HepG2 (cell line): ENCODE results near the gene IQSEC1. TPM values are rescaled to one million over a fixed set of nuclear protein-coding genes. Genes with fewer than 3 reads are reported as not detected.
A peak's percentile ranks its signal among the peaks of the same experiment; 100 is the strongest.

Source experiments
- CERS6 ChIP-seq: sonication (generic); formaldehyde crosslinking; IDR thresholded peaks from 2 replicates; pipeline ENCODE4 v1.5.0; 2020; ENCODE audit warnings: missing genetic modification reagents
- ERF ChIP-seq: IDR thresholded peaks from 2 replicates; pipeline ENCODE4 v1.6.1; 2018; ENCODE audit warnings: missing biosample characterization, missing genetic modification reagents
- ESRRA ChIP-seq: sonication (generic); formaldehyde crosslinking; IDR thresholded peaks from 2 replicates; pipeline ENCODE4 v1.5.1; 2020; ENCODE audit warnings: mild to moderate bottlenecking, low read depth, missing genetic modification reagents
- HES4 ChIP-seq: sonication (generic); formaldehyde crosslinking; IDR thresholded peaks from 2 replicates; pipeline ENCODE4 v1.9.0; 2021; ENCODE audit warnings: mild to moderate bottlenecking, missing genetic modification reagents, borderline replicate concordance
- HNF4A ChIP-seq: sonication (generic); formaldehyde crosslinking; IDR thresholded peaks from 2 replicates; pipeline ENCODE4 v1.4.0; 2020; ENCODE audit warnings: missing genetic modification reagents
- KAT7 ChIP-seq: IDR thresholded peaks from 2 replicates; pipeline ENCODE4 v1.6.1; 2018; ENCODE audit warnings: borderline replicate concordance, missing compliant biosample characterization
- MXI1 ChIP-seq: IDR thresholded peaks from 3 replicates; pipeline ENCODE4 v1.6.1; 2012; ENCODE audit warnings: low read depth, low read length, inconsistent platforms, borderline replicate concordance
- NFYB ChIP-seq: sonication (generic); formaldehyde crosslinking; IDR thresholded peaks from 2 replicates; pipeline ENCODE4 v1.4.0; 2020; ENCODE audit warnings: missing genetic modification reagents
- PHF21A ChIP-seq: sonication (generic); formaldehyde crosslinking; IDR thresholded peaks from 2 replicates; pipeline ENCODE4 v1.5.0; 2020; ENCODE audit warnings: mild to moderate bottlenecking, missing genetic modification reagents
- RAD51 ChIP-seq: fragments of 450-650 bp; IDR thresholded peaks from 2 replicates; pipeline ENCODE4 v1.6.1; 2016; ENCODE audit warnings: borderline replicate concordance
- SALL1 ChIP-seq: sonication (generic); formaldehyde crosslinking; IDR thresholded peaks from 2 replicates; pipeline ENCODE4 v1.8.0; 2022; ENCODE audit warnings: mild to moderate bottlenecking, missing genetic modification reagents
- SCMH1 ChIP-seq: sonication (generic); formaldehyde crosslinking; IDR thresholded peaks from 2 replicates; pipeline ENCODE4 v1.9.0; 2021; ENCODE audit warnings: missing genetic modification reagents, mild to moderate bottlenecking, borderline replicate concordance
- TAF1 ChIP-seq: sonication (generic); formaldehyde crosslinking; IDR thresholded peaks from 2 replicates; pipeline ENCODE4 v1.4.0; 2020; ENCODE audit warnings: missing genetic modification reagents
- polyA plus RNA-seq, 8 experiments: library from polyadenylated mRNA; depleted of rRNA in 3 of 8; stranded (reverse) in 7 of 8; unstranded in 1 of 8; fragments of >200 nt; fragmentation: Illumina TruSeq in 4 of 8; extraction: Trizol in 4 of 8; gene quantifications; 2 replicates each; pipeline versions ENCODE4 v1.2.1 to v1.2.3, GENCODE V29; 2011 to 2016; ENCODE audit warnings: low read depth in 4 of 8, missing spikeins in 1 of 8, mixed read lengths in 1 of 8; ENCODE audit not compliant: insufficient read depth in 1 of 8
- total RNA-seq, 5 experiments: library from RNA; depleted of rRNA; stranded (reverse); fragments of >200 nt; fragmentation: Illumina TruSeq; extraction: Trizol; gene quantifications; 2 replicates each; pipeline ENCODE4 v1.2.3, GENCODE V29; 2016; ENCODE audit warnings: low read depth in 1 of 5
- TF ChIP-seq, protein P1 (sequence below): sonication (generic); formaldehyde crosslinking; conservative IDR thresholded peaks from 2 replicates; pipeline ENCODE4 v1.4.0; 2020; ENCODE audit warnings: mild to moderate bottlenecking, missing genetic modification reagents, moderate library complexity
- TF ChIP-seq, protein P2 (sequence below): sonication (generic); formaldehyde crosslinking; IDR thresholded peaks from 2 replicates; pipeline ENCODE4 v1.4.0; 2020; ENCODE audit warnings: missing genetic modification reagents
- TF ChIP-seq, protein P3 (sequence below): sonication (generic); formaldehyde crosslinking; IDR thresholded peaks from 2 replicates; pipeline ENCODE4 v1.5.1; 2020; ENCODE audit warnings: mild to moderate bottlenecking, moderate library complexity, missing genetic modification reagents

IQSEC1 gene
- total and polyA plus RNA-seq, 2 of the 13 experiments (the other 11 are each of a cell fraction or from before 2014, with no cell fraction given) = 17.4 to 20.2 TPM

- TF ChIP-seq, protein P1, sequence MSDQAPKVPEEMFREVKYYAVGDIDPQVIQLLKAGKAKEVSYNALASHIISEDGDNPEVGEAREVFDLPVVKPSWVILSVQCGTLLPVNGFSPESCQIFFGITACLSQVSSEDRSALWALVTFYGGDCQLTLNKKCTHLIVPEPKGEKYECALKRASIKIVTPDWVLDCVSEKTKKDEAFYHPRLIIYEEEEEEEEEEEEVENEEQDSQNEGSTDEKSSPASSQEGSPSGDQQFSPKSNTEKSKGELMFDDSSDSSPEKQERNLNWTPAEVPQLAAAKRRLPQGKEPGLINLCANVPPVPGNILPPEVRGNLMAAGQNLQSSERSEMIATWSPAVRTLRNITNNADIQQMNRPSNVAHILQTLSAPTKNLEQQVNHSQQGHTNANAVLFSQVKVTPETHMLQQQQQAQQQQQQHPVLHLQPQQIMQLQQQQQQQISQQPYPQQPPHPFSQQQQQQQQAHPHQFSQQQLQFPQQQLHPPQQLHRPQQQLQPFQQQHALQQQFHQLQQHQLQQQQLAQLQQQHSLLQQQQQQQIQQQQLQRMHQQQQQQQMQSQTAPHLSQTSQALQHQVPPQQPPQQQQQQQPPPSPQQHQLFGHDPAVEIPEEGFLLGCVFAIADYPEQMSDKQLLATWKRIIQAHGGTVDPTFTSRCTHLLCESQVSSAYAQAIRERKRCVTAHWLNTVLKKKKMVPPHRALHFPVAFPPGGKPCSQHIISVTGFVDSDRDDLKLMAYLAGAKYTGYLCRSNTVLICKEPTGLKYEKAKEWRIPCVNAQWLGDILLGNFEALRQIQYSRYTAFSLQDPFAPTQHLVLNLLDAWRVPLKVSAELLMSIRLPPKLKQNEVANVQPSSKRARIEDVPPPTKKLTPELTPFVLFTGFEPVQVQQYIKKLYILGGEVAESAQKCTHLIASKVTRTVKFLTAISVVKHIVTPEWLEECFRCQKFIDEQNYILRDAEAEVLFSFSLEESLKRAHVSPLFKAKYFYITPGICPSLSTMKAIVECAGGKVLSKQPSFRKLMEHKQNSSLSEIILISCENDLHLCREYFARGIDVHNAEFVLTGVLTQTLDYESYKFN (CRISPR knock-in tag) = peak; percentile 67
- TF ChIP-seq HES4 (CRISPR knock-in tag) = no peak
- peak; percentile 89; the same call in 1 of the 3 replicates for TF ChIP-seq MXI1
- TF ChIP-seq, protein P2, sequence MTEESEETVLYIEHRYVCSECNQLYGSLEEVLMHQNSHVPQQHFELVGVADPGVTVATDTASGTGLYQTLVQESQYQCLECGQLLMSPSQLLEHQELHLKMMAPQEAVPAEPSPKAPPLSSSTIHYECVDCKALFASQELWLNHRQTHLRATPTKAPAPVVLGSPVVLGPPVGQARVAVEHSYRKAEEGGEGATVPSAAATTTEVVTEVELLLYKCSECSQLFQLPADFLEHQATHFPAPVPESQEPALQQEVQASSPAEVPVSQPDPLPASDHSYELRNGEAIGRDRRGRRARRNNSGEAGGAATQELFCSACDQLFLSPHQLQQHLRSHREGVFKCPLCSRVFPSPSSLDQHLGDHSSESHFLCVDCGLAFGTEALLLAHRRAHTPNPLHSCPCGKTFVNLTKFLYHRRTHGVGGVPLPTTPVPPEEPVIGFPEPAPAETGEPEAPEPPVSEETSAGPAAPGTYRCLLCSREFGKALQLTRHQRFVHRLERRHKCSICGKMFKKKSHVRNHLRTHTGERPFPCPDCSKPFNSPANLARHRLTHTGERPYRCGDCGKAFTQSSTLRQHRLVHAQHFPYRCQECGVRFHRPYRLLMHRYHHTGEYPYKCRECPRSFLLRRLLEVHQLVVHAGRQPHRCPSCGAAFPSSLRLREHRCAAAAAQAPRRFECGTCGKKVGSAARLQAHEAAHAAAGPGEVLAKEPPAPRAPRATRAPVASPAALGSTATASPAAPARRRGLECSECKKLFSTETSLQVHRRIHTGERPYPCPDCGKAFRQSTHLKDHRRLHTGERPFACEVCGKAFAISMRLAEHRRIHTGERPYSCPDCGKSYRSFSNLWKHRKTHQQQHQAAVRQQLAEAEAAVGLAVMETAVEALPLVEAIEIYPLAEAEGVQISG (CRISPR knock-in tag) = peak; percentile 35; the same call in 1 of the 2 replicates
- TF ChIP-seq ESRRA (CRISPR knock-in tag) = peak; percentile 35; the same call in 1 of the 2 replicates
- peak; percentile 13; the same call in 1 of the 2 replicates for TF ChIP-seq TAF1
- TF ChIP-seq ERF (CRISPR knock-in tag) = 0 out of 2 replicates have a peak, but pooled peaks have one; percentile 37
- peak; percentile 73 for TF ChIP-seq PHF21A (CRISPR knock-in tag)
- TF ChIP-seq HNF4A (CRISPR knock-in tag) = peak; percentile 41; the same call in 1 of the 2 replicates
- peak; percentile 59; the same call in 1 of the 2 replicates for TF ChIP-seq SALL1
- no peak for TF ChIP-seq NFYB (CRISPR knock-in tag)
- TF ChIP-seq, protein P3, sequence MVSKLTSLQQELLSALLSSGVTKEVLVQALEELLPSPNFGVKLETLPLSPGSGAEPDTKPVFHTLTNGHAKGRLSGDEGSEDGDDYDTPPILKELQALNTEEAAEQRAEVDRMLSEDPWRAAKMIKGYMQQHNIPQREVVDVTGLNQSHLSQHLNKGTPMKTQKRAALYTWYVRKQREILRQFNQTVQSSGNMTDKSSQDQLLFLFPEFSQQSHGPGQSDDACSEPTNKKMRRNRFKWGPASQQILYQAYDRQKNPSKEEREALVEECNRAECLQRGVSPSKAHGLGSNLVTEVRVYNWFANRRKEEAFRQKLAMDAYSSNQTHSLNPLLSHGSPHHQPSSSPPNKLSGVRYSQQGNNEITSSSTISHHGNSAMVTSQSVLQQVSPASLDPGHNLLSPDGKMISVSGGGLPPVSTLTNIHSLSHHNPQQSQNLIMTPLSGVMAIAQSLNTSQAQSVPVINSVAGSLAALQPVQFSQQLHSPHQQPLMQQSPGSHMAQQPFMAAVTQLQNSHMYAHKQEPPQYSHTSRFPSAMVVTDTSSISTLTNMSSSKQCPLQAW (CRISPR knock-in tag) = no peak
- TF ChIP-seq KAT7 (CRISPR knock-in tag) = no peak
- TF ChIP-seq CERS6 (CRISPR knock-in tag) = no peak
- no peak for TF ChIP-seq SCMH1 (CRISPR knock-in tag)
- peak; percentile 38; the same call in 1 of the 2 replicates for TF ChIP-seq RAD51
These were observed 73.8 kb downstream of the IQSEC1 start (continued) for GRCh38 chr3:12999147-13000140.
